ENCODE results near the gene PARM1. TPM values are rescaled to one million over a fixed set of nuclear protein-coding genes. Genes with fewer than 3 reads are reported as not detected.

PARM1 gene
- polyA plus RNA-seq, 3 donors, result 0.06 to 0.54 (median 0.27) TPM

- intact Hi-C loops (cut with micrococcal nuclease), result no loop called here
- H3K9me3 Mint-ChIP-seq, result peaks cover 4 to 20% (median 13%) of the 10 kb centered on the region in 7 donors
- Histone ChIP-seq H3K4me1 (ENCODE audit: control insufficient read depth in 1 of 2, insufficient read depth in 2 of 2, low read length in 2 of 2) (no peaks in the 10 kb centered on the region), H3K79me2 (ENCODE audit: insufficient read depth, low read length) (no peaks in the 10 kb centered on the region), H3K4me3 (replicated peaks in 1 of 3; ENCODE audit: low read depth in 2 of 3, low read length in 3 of 3) (no peak overlapping the region), H3K36me3 (replicated peaks in 1 of 2; ENCODE audit: control insufficient read depth in 1 of 2, insufficient read depth in 2 of 2, low read length in 2 of 2) (no peaks in the 10 kb centered on the region), H4K20me1 (ENCODE audit: insufficient read depth, low read length) (no peaks in the 10 kb centered on the region), H3K9me3 (replicated peaks in 1 of 2; ENCODE audit: control insufficient read depth in 1 of 2, insufficient read depth in 1 of 2, low read length in 2 of 2) (peaks cover 0 to 10% of the 10 kb centered on the region in 2 donors), H2AFZ (ENCODE audit: insufficient read depth, low read depth, low read length, poor library complexity, severe bottlenecking) (no peak overlapping the region), H3K4me2 (replicated peaks; ENCODE audit: extremely low read depth, low read length, poor library complexity, severe bottlenecking) (no peak overlapping the region), H3K9ac (ENCODE audit: insufficient read depth, low read length, poor library complexity, severe bottlenecking) (no peak overlapping the region), H3K27ac (ENCODE audit: low read depth in 1 of 2, low read length in 2 of 2) (no peak overlapping the region), H3K27me3 (ENCODE audit: control insufficient read depth in 2 of 2, insufficient read depth in 2 of 2, low read length in 2 of 2) (peaks cover 0 to 2% of the 10 kb centered on the region in 2 donors)
- peaks cover 3 to 14% (median 4%) of the 10 kb centered on the region in 3 donors for H3K27me3 Mint-ChIP-seq (ENCODE audit: low read depth in 3 of 3)
- H3K4me3 Mint-ChIP-seq, result no peak overlapping the region
- no peak for DNase-seq
- H3K4me1 Mint-ChIP-seq, result no peaks in the 10 kb centered on the region
- H3K36me3 Mint-ChIP-seq, result no peaks in the 10 kb centered on the region
- H3K27ac Mint-ChIP-seq, result no peak overlapping the region
- no peak for TF ChIP-seq CTCF (IDR thresholded peaks at IDR 0.05)
- WGBS (ENCODE audit: insufficient coverage), result no CpG with 5 or more reads among the region's 2 CpGs
Observed at GRCh38 chr4:74975082-74975481, 42.2 kb downstream of the PARM1 start.

GRCh38 chr4:74975848-74976824 lies 43.2 kb downstream of the PARM1 start:
- Histone ChIP-seq H3K27me3 (ENCODE audit: control insufficient read depth in 2 of 2, insufficient read depth in 2 of 2, low read length in 2 of 2) (peaks cover 0 to 2% of the 10 kb centered on the region in 2 donors), H3K36me3 (replicated peaks in 1 of 2; ENCODE audit: control insufficient read depth in 1 of 2, insufficient read depth in 2 of 2, low read length in 2 of 2) (no peaks in the 10 kb centered on the region), H3K4me3 (replicated peaks in 1 of 3; ENCODE audit: low read depth in 2 of 3, low read length in 3 of 3) (no peak overlapping the region), H3K4me2 (replicated peaks; ENCODE audit: extremely low read depth, low read length, poor library complexity, severe bottlenecking) (no peak overlapping the region), H2AFZ (ENCODE audit: insufficient read depth, low read depth, low read length, poor library complexity, severe bottlenecking) (no peak overlapping the region), H3K79me2 (ENCODE audit: insufficient read depth, low read length) (no peaks in the 10 kb centered on the region), H3K4me1 (ENCODE audit: control insufficient read depth in 1 of 2, insufficient read depth in 2 of 2, low read length in 2 of 2) (no peaks in the 10 kb centered on the region), H3K9ac (ENCODE audit: insufficient read depth, low read length, poor library complexity, severe bottlenecking) (no peak overlapping the region), H3K9me3 (replicated peaks in 1 of 2; ENCODE audit: control insufficient read depth in 1 of 2, insufficient read depth in 1 of 2, low read length in 2 of 2) (peaks cover 0 to 10% of the 10 kb centered on the region in 2 donors), H4K20me1 (ENCODE audit: insufficient read depth, low read length) (no peaks in the 10 kb centered on the region), H3K27ac (ENCODE audit: low read depth in 1 of 2, low read length in 2 of 2) (no peak overlapping the region)
- H3K9me3 Mint-ChIP-seq, result peaks cover 4 to 20% (median 13%) of the 10 kb centered on the region in 7 donors
- 89% methylated on average over 2 of the region's 2 CpGs for WGBS (ENCODE audit: insufficient coverage)
- no peak overlapping the region for H3K27ac Mint-ChIP-seq
- no peaks in the 10 kb centered on the region for H3K4me1 Mint-ChIP-seq
- TF ChIP-seq CTCF (IDR thresholded peaks at IDR 0.05), result no peak
- no peaks in the 10 kb centered on the region for H3K36me3 Mint-ChIP-seq
- peaks cover 2 to 8% (median 2%) of the 10 kb centered on the region in 3 donors for H3K27me3 Mint-ChIP-seq (ENCODE audit: low read depth in 3 of 3)
- H3K4me3 Mint-ChIP-seq, result no peak overlapping the region
- intact Hi-C loops (cut with micrococcal nuclease), result no loop called here
- DNase-seq, result no peak
